ENCODE results near the gene ANP32E. TPM values are rescaled to one million over a fixed set of nuclear protein-coding genes. Genes with fewer than 3 reads are reported as not detected.

Gene ANP32E
- total and polyA plus RNA-seq, 2 of the 4 experiments (the other 2 are of a cell fraction) = 5.9 to 18.4 TPM

GRCh38 chr1:150221552-150221951 is 14.4 kb downstream of the ANP32E start:
- H3K56ac ChIP-seq (ENCODE audit: extremely low read depth, insufficient read depth, low read length) = no peak overlapping the region
- H2BK5ac ChIP-seq (ENCODE audit: low read depth, low read length, poor library complexity, severe bottlenecking) = no peak overlapping the region
- no peak overlapping the region for H3K27ac ChIP-seq (ENCODE audit: insufficient read depth, low read length)
- H4K5ac ChIP-seq (ENCODE audit: low read depth, low read length) = no peak overlapping the region
- H3K4me1 ChIP-seq (ENCODE audit: control insufficient read depth, insufficient read depth, low read length) = no peaks in the 10 kb centered on the region
- H3K36me3 ChIP-seq (ENCODE audit: control insufficient read depth, insufficient read depth, low read length) = peaks cover 23% of the 10 kb centered on the region
- no peak overlapping the region for H3K14ac ChIP-seq (replicated peaks; ENCODE audit: low read depth, low read length)
- H3K18ac ChIP-seq (ENCODE audit: low read depth, low read length) = no peak overlapping the region
- no peaks in the 10 kb centered on the region for H4K20me1 ChIP-seq (ENCODE audit: insufficient read depth, low read length)
- H3K4me3 ChIP-seq (ENCODE audit: insufficient read depth, low read depth, low read length) = no peak overlapping the region
- H3K9me3 ChIP-seq (ENCODE audit: control insufficient read depth, insufficient read depth, low read length) = no peaks in the 10 kb centered on the region
- POLR2A ChIA-PET (ENCODE audit: unreplicated experiment) = no interaction called here
- no peaks in the 10 kb centered on the region for H3K9me1 ChIP-seq (ENCODE audit: insufficient read depth, low read length)
- no peak overlapping the region for H2BK120ac ChIP-seq (ENCODE audit: low read depth, low read length)
- ATAC-seq (ENCODE audit: low read depth) (peak; percentile 77), DNase-seq (peak; percentile 46)
- H3K79me1 ChIP-seq (ENCODE audit: low read depth in 1 of 2, low read length in 2 of 2) = peaks cover 2 to 3% of the 10 kb centered on the region in 2 experiments; a peak in 2 of 4 replicates
- no peak overlapping the region for H2AFZ ChIP-seq (replicated peaks; ENCODE audit: low read length, poor library complexity)
- H3K27me3 ChIP-seq (ENCODE audit: control insufficient read depth, insufficient read depth, low read length) = no peaks in the 10 kb centered on the region
- H3K4ac ChIP-seq (ENCODE audit: low read depth, low read length) = no peak overlapping the region
- no peak overlapping the region for H2BK15ac ChIP-seq (ENCODE audit: low read depth, low read length)
- no peak overlapping the region for H3K9ac ChIP-seq (ENCODE audit: low read depth, low read length)
- no peak overlapping the region for H4K8ac ChIP-seq (ENCODE audit: low read depth in 2 of 2, low read length in 2 of 2)
- no peak overlapping the region for H2AK5ac ChIP-seq (ENCODE audit: low read depth, low read length)
- no peak overlapping the region for H3K4me2 ChIP-seq (ENCODE audit: low read depth, low read length)
- no peak overlapping the region for H2AK9ac ChIP-seq (replicated peaks; ENCODE audit: low read depth, low read length, poor library complexity)
- no peak overlapping the region for H2BK20ac ChIP-seq (ENCODE audit: low read depth, low read length)
- in situ Hi-C loops (cut with MboI; ENCODE audit: low sequenced_read_pairs) (no loop called here), intact Hi-C loops (cut with micrococcal nuclease) (loop anchor here (5.0 kb wide), 1 partner anchor 149 kb away; no protein-coding TSS in a partner anchor), dilution Hi-C loops (cut with HindIII; ENCODE audit: low sequenced_read_pairs, unreplicated experiment) (no loop called here)
- H4K91ac ChIP-seq (ENCODE audit: insufficient read depth, low read depth, low read length) = no peak overlapping the region
- CTCF ChIA-PET = no interaction called here
- WGBS, 2 experiments (ENCODE audit: extremely low coverage in 2 of 2, insufficient read length in 1 of 2) = no CpG with 5 or more reads among the region's 2 CpGs
- no TSS peak for BruUV-seq (replicated peaks)
- H3K23ac ChIP-seq (ENCODE audit: low read depth, low read length) = no peak overlapping the region
- TF ChIP-seq RCOR1 (IDR thresholded peaks at IDR 0.05; ENCODE audit: insufficient replicate concordance, low read length) (no peak), RFX5 (IDR thresholded peaks at IDR 0.05; ENCODE audit: low read depth, low read length) (no peak), CEBPB (IDR thresholded peaks at IDR 0.05; ENCODE audit: low read depth, low read length) (no peak), CHD1 (IDR thresholded peaks at IDR 0.05; ENCODE audit: low read depth, low read length) (no peak), RAD21 (IDR thresholded peaks at IDR 0.05; ENCODE audit: low read length) (peak; percentile 42; the same call in 1 of the 2 replicates), USF2 (IDR thresholded peaks at IDR 0.05; ENCODE audit: low read depth, low read length) (no peak), MAZ (IDR thresholded peaks at IDR 0.05; ENCODE audit: borderline replicate concordance, low read depth, low read length) (no peak), MAFK (IDR thresholded peaks at IDR 0.05; ENCODE audit: low read depth, low read length) (no peak), MXI1 (IDR thresholded peaks at IDR 0.05; ENCODE audit: borderline replicate concordance, low read depth, low read length) (no peak), NFE2L2 (IDR thresholded peaks at IDR 0.05; ENCODE audit: low read depth, low read length) (no peak), SMC3 (IDR thresholded peaks at IDR 0.05; ENCODE audit: low read depth, low read length) (peak; percentile 39; the same call in 1 of the 2 replicates)
- TF ChIP-seq, protein P1, sequence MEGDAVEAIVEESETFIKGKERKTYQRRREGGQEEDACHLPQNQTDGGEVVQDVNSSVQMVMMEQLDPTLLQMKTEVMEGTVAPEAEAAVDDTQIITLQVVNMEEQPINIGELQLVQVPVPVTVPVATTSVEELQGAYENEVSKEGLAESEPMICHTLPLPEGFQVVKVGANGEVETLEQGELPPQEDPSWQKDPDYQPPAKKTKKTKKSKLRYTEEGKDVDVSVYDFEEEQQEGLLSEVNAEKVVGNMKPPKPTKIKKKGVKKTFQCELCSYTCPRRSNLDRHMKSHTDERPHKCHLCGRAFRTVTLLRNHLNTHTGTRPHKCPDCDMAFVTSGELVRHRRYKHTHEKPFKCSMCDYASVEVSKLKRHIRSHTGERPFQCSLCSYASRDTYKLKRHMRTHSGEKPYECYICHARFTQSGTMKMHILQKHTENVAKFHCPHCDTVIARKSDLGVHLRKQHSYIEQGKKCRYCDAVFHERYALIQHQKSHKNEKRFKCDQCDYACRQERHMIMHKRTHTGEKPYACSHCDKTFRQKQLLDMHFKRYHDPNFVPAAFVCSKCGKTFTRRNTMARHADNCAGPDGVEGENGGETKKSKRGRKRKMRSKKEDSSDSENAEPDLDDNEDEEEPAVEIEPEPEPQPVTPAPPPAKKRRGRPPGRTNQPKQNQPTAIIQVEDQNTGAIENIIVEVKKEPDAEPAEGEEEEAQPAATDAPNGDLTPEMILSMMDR (conservative IDR thresholded peaks at IDR 0.05; ENCODE audit: low read depth, low read length) = peak; percentile 55

Data from IMR-90 (cell line).